Femur (tissue), 1 donor: ENCODE results near the gene FUT8.
A peak's percentile ranks its signal among the peaks of the same experiment; 100 is the strongest.

Experiments
- DNase-seq: peaks from one replicate; pipeline ENCODE4 v3.0.0-alpha.2; 2017

Gene FUT8

GRCh38 chr14:65412032-65412846 lies at the start of gene FUT8:
Gene FUT8 (plus strand): TSS chr14:65412730. CDS start chr14:65561564, 148,834 bp downstream.
- peak; percentile 97 for DNase-seq

DNA sequence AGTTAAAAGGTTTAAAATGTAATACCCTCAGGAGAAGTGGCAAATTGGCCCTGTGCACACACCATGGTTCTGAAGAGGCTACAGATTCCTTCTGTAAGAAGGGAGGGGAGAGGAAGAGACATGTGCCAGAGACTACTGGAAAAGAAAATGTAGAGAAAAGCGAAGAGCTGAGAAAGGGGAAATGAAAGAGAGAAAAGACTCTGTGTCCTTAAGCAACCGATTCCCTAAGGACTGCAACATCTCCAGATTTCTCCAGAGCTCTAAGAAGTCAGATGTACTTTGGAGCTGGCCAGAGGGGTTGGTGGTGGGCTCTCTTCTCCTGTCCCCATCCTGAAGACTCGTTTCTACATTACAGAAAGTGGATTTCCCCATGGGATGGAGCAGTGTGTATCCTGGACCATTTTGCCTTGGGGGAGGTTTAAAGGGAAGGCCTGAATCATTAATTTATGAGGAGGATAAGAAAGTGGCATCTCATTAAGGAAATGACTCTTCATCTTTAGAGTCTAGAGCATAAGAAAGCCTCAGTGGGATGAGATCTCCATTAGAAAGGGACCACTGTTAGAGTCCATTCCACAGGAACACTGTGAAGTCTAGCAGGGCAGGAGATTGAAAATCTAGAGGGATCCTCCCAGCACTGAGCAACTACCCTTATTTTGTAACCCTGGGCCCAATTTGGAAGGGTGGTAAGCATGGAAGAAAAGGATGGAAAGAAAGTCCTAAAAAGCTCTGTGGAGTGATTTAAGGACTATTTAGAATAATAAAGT lies 45.5 kb upstream of the FUT8 start:
- DNase-seq = no peak

- DNase-seq = no peak
These were observed 43.0 kb upstream of the FUT8 start for GRCh38 chr14:65369560-65369959.

- no peak for DNase-seq
These were observed 41.7 kb upstream of the FUT8 start for GRCh38 chr14:65370801-65371248.

- no peak for DNase-seq
These were observed 40.7 kb upstream of the FUT8 start for GRCh38 chr14:65371784-65372183.

- no peak for DNase-seq
These were observed 39.4 kb upstream of the FUT8 start for GRCh38 chr14:65373016-65373670.

- no peak for DNase-seq
These were observed 38.9 kb upstream of the FUT8 start for GRCh38 chr14:65373671-65374039.

DNA sequence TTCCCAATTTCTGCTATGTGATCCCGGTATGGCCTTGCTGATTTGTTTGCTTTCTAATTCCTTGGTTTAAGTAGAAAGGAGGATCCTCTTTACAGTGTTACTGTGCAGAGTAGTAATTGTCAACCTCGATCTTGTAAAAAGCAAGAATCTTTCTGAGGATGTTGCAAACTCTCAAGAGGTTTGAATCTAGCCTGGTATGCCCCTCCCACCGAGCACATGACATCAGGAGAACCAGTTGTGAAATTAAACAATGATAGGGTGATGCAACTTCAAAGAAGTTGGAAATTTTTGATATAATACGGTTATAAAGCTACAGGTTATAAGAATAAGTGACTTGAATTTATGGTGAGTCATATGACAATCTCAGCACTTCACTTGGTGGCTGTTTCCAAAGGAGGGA lies 35.0 kb upstream of the FUT8 start:
- DNase-seq = no peak

- no peak for DNase-seq
These were observed 29.9 kb upstream of the FUT8 start for GRCh38 chr14:65382586-65382985.

- DNase-seq = no peak
These were observed 25.4 kb upstream of the FUT8 start for GRCh38 chr14:65387171-65387570.

- no peak for DNase-seq
These were observed 24.9 kb upstream of the FUT8 start for GRCh38 chr14:65387628-65388027.

GRCh38 chr14:65392296-65392695 lies 20.2 kb upstream of the FUT8 start:
- no peak for DNase-seq

- no peak for DNase-seq
These were observed 16.2 kb upstream of the FUT8 start for GRCh38 chr14:65396082-65396910.

- no peak for DNase-seq
These were observed 9.3 kb upstream of the FUT8 start for GRCh38 chr14:65403231-65403630.

DNA sequence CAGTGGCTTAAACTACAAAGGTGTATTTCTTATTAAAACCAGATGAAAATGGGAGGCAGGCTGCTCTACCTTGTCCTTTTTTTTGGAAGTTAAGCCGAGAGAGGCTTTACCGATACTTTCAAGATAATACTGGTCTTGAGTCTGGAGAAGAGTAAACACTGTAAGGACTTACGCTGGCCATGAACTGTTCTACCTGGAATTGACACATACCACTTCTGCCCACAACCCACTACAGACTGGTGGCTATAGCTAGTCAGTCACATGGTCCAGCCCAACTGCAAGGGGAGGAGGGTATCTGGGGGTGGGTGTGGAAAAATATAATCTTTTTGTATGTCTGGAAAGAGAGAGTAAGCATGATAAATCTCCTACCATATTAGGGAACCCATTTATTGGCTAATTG lies 4.4 kb upstream of the FUT8 start:
- no peak for DNase-seq

DNA sequence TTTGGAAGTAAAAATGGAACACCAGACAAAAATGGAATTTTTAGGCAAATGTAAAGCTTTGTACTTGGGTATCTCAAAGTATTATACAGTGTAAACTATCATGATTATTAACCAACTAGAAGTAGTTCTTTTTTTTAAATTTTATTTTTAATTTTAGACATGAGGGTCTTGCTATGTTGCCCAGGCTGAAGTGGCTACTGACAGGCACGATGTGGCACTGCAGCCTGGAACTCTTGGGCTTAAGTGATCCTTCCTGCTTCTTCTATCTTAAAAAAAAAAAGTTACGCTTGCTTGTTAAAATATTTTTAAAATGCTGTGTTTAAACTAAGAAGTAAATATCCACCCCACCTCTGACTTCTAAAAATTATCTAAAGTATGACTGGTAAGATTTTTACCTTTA lies 1.9 kb upstream of the FUT8 start:
- DNase-seq = no peak

GRCh38 chr14:65411656-65412031 lies 886 bp upstream of the FUT8 start:
- DNase-seq = peak; percentile 95

DNA sequence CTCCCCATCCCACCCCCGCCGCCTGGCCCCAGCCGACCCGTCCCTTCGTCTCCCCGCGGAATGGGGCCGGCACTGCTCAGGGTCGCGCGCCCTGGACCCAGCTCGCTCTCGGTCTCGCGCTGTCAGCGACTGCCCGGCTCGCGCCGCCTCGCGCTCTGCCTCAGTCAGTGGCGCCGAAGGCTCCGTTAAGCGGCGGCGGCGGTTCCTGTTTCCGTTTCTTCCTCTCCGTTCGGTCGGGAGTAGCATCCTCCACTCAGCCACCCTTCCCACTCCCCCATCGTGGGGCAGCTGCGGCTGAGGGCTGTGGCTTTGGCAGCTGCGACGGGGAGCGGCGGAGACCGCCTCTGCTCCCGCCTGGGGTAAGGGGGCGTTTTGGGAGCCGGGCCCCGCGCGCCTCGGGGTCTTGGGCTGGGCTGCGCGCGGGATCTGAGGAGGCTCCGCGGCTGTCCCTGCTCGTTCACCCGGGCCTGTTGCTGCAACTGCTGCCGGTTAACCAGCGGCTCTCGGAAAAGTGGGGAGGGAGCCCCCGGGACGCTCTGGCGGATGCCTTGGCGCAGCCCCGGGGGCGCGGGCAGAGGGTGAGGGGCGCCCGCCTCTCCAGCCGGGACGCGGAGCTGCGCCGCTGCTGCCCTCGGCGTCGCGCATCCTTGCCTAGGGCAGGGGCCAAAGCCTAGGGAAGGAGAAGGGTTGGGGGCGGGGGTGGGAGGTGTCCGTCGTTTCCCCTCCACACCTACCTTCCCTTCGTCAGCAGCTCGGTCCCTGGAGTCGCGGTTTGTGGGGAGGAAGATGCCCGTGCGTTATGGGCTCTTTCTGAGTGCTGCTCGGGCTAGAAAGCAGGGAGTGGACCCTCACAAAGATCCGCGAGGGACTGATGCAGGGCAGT lies 567 bp downstream of the FUT8 start:
- DNase-seq = peak; percentile 39

DNA sequence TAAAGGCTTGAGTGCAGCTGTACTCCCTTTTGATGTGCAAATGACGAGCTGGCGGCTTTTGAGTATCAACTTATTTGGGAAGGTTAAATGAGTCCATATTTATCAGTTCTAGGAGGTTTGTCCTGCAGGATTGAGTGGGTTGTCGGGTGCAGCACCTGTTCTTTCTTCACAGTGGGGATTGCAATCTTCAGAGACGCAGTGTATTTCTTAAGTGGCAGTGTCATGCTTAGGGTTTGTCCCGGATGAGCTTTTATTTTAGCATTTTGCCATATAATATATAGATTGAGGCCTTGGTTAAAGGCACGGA lies 1.2 kb downstream of the FUT8 start:
- no peak for DNase-seq

- DNase-seq = no peak
These were observed 2.5 kb downstream of the FUT8 start for GRCh38 chr14:65414961-65415589.

DNA sequence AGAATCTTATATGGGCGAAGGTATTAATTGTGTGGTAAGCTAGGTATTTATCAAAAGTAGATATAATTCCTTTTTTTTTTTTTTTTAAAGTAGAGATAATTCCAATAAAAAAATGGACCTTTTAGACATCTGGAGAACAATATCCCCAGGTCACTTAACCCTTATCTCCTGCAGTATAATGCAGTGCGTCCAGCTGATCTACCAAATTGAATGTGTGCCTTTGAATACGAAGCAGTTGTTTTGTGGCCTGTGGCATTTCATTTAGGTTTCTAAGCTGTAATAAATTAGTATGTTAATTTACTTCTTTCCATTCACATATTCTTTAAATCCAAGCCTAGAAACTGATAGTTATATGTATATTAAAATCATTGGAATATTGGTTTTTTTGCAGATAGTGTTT lies 3.1 kb downstream of the FUT8 start:
- DNase-seq = no peak
